ENCODE measurements around the gene SVIL. TPM values are rescaled to one million over a fixed set of nuclear protein-coding genes. Genes with fewer than 3 reads are reported as not detected.
A peak's percentile ranks its signal among the peaks of the same experiment; 100 is the strongest.
"Not testable (repeated sequence)": the region's sequence is repeated elsewhere in the genome, so short reads cannot be mapped to it uniquely, and the experiment has no call there.

The SVIL gene
- total RNA-seq, 2 donors from 2014 or later = 6.8 to 18.8 TPM

DNA sequence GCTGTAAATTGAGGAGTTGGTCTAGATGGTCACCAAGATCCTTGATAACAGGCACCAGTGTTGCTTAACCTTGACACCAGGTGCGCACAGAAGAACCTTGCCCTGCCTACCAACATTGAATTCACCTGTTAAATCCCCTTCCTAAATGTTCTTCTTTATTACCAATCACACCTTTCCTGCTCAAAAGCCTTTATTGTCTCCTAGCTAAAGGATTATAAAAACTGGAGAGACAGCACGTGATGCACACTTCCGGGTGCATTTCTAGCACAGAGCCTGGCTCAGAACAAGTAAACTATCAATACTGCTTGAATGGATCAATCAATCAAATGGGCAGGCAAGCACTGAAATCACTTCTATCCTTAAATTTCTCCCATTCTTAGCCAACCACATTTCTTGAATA lies 56.3 kb downstream of the SVIL start:
- no peaks in the 10 kb centered on the region for H3K4me1 Mint-ChIP-seq (ENCODE audit: low read depth in 2 of 2)
- DNase-seq (ENCODE audit: low spot score) (no peak), ATAC-seq (no peak)
- no peaks in the 10 kb centered on the region for H3K36me3 Mint-ChIP-seq
- no peaks in the 10 kb centered on the region for H3K9me3 Mint-ChIP-seq
- no peak overlapping the region for H3K27ac Mint-ChIP-seq
- H3K27me3 Mint-ChIP-seq = no peaks in the 10 kb centered on the region
- H3K4me3 Mint-ChIP-seq = no peak overlapping the region

GRCh38 chr10:29576681-29577080 lies 58.1 kb downstream of the SVIL start:
- ATAC-seq (no peak), DNase-seq (ENCODE audit: low spot score) (no peak)
- no peaks in the 10 kb centered on the region for H3K27me3 Mint-ChIP-seq
- H3K9me3 Mint-ChIP-seq = no peaks in the 10 kb centered on the region
- no peaks in the 10 kb centered on the region for H3K4me1 Mint-ChIP-seq (ENCODE audit: low read depth in 2 of 2)
- H3K36me3 Mint-ChIP-seq = no peaks in the 10 kb centered on the region
- no peak overlapping the region for H3K4me3 Mint-ChIP-seq
- no peak overlapping the region for H3K27ac Mint-ChIP-seq

DNA sequence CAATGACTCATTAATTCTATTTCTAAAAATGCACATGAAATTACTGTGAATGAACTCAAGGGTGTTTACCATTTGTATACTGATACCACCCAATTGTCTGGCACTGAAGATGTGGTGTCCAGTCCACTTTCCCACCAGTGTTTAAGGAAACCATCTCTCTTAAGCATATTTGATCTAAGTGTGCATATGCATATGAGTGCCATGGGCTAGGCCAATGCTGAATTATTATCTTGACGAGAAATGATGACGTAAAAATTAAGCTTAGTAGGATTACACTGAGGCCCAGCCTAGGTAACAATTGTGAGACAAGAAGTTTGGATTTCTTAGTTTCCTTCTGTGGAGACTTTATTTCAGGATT lies 59.7 kb downstream of the SVIL start:
- no peaks in the 10 kb centered on the region for H3K27me3 Mint-ChIP-seq
- no peak overlapping the region for H3K4me3 Mint-ChIP-seq

GRCh38 chr10:29574212-29575097 lies 60.3 kb downstream of the SVIL start:
- H3K4me3 Mint-ChIP-seq; H3K27me3 Mint-ChIP-seq; H3K4me1 Mint-ChIP-seq (ENCODE audit: low read depth in 2 of 2); H3K36me3 Mint-ChIP-seq; H3K9me3 Mint-ChIP-seq; ATAC-seq; DNase-seq (ENCODE audit: low spot score); H3K27ac Mint-ChIP-seq: not testable (repeated sequence)

More for the DNA sequence above, 59.7 kb downstream of the SVIL start:
- Mint-ChIP-seq H3K36me3 (no peaks in the 10 kb centered on the region), H3K9me3 (no peaks in the 10 kb centered on the region), H3K27ac (no peak overlapping the region), H3K4me1 (ENCODE audit: low read depth in 2 of 2) (no peaks in the 10 kb centered on the region)
- ATAC-seq (no peak), DNase-seq (ENCODE audit: low spot score) (no peak)

DNA sequence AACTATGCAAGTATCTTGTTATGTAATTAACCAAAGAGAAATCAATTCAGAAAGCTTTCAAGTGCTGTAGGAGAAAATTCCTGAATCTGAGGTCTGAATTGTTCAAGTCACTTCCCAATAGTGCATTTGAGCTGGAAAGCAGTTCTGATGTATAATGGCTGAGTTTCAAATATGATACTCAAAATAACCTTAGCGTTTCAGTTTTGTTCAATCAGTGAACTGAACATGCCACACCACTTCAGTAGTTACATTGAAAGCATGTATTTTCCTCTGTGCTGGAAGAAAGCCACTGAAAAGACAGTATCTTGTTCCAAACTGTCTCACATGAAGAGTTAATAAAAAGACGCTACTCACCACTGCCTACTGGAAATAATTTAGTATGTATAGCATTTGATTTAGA lies 64.5 kb downstream of the SVIL start:
- DNase-seq (ENCODE audit: low spot score); H3K27me3 Mint-ChIP-seq; H3K4me3 Mint-ChIP-seq; ATAC-seq; H3K27ac Mint-ChIP-seq; H3K4me1 Mint-ChIP-seq (ENCODE audit: low read depth in 2 of 2); H3K9me3 Mint-ChIP-seq; H3K36me3 Mint-ChIP-seq: not testable (repeated sequence)

DNA sequence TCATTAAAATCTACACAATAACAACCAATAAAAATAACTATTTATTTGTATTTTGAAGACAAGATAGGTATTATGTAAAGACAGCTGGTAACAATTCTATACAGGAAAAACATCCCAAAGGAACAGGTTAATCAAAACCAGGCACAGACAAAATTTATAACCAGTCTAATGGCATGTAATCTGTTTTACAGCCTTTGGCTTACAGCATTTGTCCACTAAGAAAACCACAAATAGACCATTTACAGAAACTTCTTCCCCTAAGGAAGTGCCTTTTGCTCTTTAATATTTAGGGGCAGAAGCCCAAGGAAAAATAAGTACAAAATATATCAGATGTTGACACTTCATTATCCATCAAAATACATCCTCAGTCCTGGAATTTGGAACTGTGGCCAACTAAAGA lies 65.0 kb downstream of the SVIL start:
- Mint-ChIP-seq H3K27ac (no peak overlapping the region), H3K4me3 (no peak overlapping the region), H3K9me3 (no peaks in the 10 kb centered on the region), H3K4me1 (ENCODE audit: low read depth in 2 of 2) (no peaks in the 10 kb centered on the region), H3K36me3 (no peaks in the 10 kb centered on the region), H3K27me3 (no peaks in the 10 kb centered on the region)
- DNase-seq (ENCODE audit: low spot score) = no peak
- no peak for ATAC-seq

DNA sequence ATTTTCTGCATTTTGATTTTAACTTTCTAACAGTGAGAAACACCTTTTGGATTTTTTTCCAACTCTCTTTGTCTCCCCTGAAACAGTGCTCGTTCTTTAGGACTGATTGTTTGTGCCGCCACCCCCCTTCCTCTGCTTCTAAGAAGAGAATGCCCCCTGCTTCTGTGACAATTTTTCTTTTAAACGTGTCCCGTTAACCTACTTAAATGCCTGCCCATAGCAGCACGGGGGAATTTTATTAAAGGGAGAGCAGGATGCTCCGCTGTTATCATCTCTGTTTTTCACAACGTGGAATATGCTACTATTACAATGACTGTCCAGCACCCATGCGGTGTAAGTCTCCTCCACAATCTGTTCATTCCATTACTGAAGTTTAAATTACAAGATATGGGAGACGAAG lies 67.8 kb downstream of the SVIL start:
- Mint-ChIP-seq H3K36me3 (no peaks in the 10 kb centered on the region), H3K4me1 (ENCODE audit: low read depth in 2 of 2) (no peaks in the 10 kb centered on the region), H3K4me3 (no peak overlapping the region), H3K27ac (peak overlapping the region in 1 of 2 donors; percentile 54), H3K9me3 (no peaks in the 10 kb centered on the region), H3K27me3 (no peaks in the 10 kb centered on the region)
- ATAC-seq (no peak), DNase-seq (ENCODE audit: low spot score) (no peak)

DNA sequence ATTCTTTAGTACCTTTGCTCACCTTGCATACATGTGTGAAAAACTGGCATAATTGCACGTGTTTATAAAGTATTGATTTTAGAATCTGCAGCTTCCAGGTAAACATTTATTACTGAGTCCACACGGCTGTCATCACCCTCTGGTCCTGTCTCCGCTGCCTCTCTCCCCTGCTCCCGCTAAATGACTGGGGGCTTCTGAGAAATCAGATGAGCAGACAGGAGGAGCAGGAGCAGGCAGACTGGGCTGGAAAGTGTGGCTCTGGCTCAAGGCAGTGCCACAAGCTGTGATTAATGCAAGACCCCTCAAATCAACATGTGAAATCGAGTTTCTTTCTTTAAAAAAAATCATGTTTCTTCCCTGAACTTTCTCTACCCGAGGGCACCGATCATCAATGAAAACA lies 68.6 kb downstream of the SVIL start:
- DNase-seq (ENCODE audit: low spot score); H3K36me3 Mint-ChIP-seq; H3K4me3 Mint-ChIP-seq; H3K9me3 Mint-ChIP-seq; H3K27me3 Mint-ChIP-seq; H3K4me1 Mint-ChIP-seq (ENCODE audit: low read depth in 2 of 2); ATAC-seq: not testable (repeated sequence)
- H3K27ac Mint-ChIP-seq = peak overlapping the region in 1 of 2 donors; percentile 54

- DNase-seq (ENCODE audit: low spot score) (no peak), ATAC-seq (no peak)
- no peaks in the 10 kb centered on the region for H3K4me1 Mint-ChIP-seq (ENCODE audit: low read depth in 2 of 2)
- H3K4me3 Mint-ChIP-seq = no peak overlapping the region
- no peaks in the 10 kb centered on the region for H3K36me3 Mint-ChIP-seq
- H3K27ac Mint-ChIP-seq = no peak overlapping the region
- H3K27me3 Mint-ChIP-seq = no peaks in the 10 kb centered on the region
- no peaks in the 10 kb centered on the region for H3K9me3 Mint-ChIP-seq
Measured at GRCh38 chr10:29563420-29564035, 71.2 kb downstream of the SVIL start.

- not testable (repeated sequence) for H3K27me3 Mint-ChIP-seq; H3K36me3 Mint-ChIP-seq; H3K4me1 Mint-ChIP-seq (ENCODE audit: low read depth in 2 of 2); H3K27ac Mint-ChIP-seq; H3K9me3 Mint-ChIP-seq; ATAC-seq; H3K4me3 Mint-ChIP-seq; DNase-seq (ENCODE audit: low spot score)
Measured at GRCh38 chr10:29563006-29563405, 71.8 kb downstream of the SVIL start.

GRCh38 chr10:29559996-29560395 lies 74.8 kb downstream of the SVIL start:
- no peak overlapping the region for H3K4me3 Mint-ChIP-seq
- H3K9me3 Mint-ChIP-seq = no peaks in the 10 kb centered on the region
- no peaks in the 10 kb centered on the region for H3K4me1 Mint-ChIP-seq (ENCODE audit: low read depth in 2 of 2)
- DNase-seq (ENCODE audit: low spot score) (no peak), ATAC-seq (no peak)
- H3K27ac Mint-ChIP-seq = no peak overlapping the region
- H3K36me3 Mint-ChIP-seq = no peaks in the 10 kb centered on the region
- no peaks in the 10 kb centered on the region for H3K27me3 Mint-ChIP-seq

DNA sequence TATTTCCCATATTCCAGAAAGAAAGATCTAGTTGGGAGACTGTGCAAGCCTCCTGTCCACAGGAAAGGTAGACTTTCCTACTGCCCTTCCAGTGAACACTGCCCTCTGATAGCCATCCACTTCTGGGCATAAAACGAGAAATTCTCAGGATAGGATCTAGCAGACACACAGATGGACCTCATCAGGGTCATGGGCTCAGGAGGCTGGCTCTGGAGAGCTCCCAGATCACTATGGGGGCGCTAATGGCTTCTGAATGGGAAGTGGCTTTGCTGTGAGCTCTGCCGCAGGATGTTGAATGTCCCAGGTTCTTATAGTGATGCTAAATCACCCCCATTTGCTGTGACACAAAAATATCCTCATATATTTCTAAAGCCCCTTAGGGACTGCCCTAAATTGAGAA lies 77.1 kb downstream of the SVIL start:
- no peak for ATAC-seq
- Mint-ChIP-seq H3K9me3 (no peaks in the 10 kb centered on the region), H3K36me3 (no peaks in the 10 kb centered on the region), H3K4me1 (ENCODE audit: low read depth in 2 of 2) (no peaks in the 10 kb centered on the region), H3K27ac (no peak overlapping the region), H3K27me3 (no peaks in the 10 kb centered on the region), H3K4me3 (no peak overlapping the region)
- no peak for DNase-seq (ENCODE audit: low spot score)

- no peaks in the 10 kb centered on the region for H3K27me3 Mint-ChIP-seq
- no peak overlapping the region for H3K27ac Mint-ChIP-seq
- H3K4me3 Mint-ChIP-seq = no peak overlapping the region
- no peaks in the 10 kb centered on the region for H3K36me3 Mint-ChIP-seq
- H3K9me3 Mint-ChIP-seq = no peaks in the 10 kb centered on the region
- ATAC-seq = peak in 1 of 2 donors; percentile 33
- H3K4me1 Mint-ChIP-seq (ENCODE audit: low read depth in 2 of 2) = no peaks in the 10 kb centered on the region
- DNase-seq (ENCODE audit: low spot score) = no peak
Measured at GRCh38 chr10:29555746-29556481, 78.9 kb downstream of the SVIL start.

GRCh38 chr10:29555091-29555745 lies 79.6 kb downstream of the SVIL start:
- Mint-ChIP-seq H3K4me1 (ENCODE audit: low read depth in 2 of 2) (no peaks in the 10 kb centered on the region), H3K27me3 (no peaks in the 10 kb centered on the region), H3K4me3 (peak overlapping the region; percentile 8), H3K36me3 (no peaks in the 10 kb centered on the region), H3K9me3 (no peaks in the 10 kb centered on the region), H3K27ac (peak overlapping the region in 1 of 2 donors; percentile 27)
- ATAC-seq = no peak
- no peak for DNase-seq (ENCODE audit: low spot score)

All from natural killer cell treated with Interleukin-12 subunit alpha and Interleukin-12 subunit beta and Interleukin-15 and Interleukin-18, amount 100 ng/mL, for 72 hours (primary cell).